ENCODE results near the gene TSHZ3. TPM values are rescaled to one million over a fixed set of nuclear protein-coding genes. Genes with fewer than 3 reads are reported as not detected.

Gene TSHZ3
- total RNA-seq, 4 donors from 2014 or later: 1.6 to 4.0 (median 3.5) TPM

GRCh38 chr19:31350693-31351055 lies 1.4 kb upstream of the TSHZ3 start:
- no peak for DNase-seq (ENCODE audit: low spot score in 2 of 2)
- 0% methylated on average over 17 to 48 of the region's 63 CpGs for WGBS, 2 donors
- no peak for TF ChIP-seq POLR2A (IDR thresholded peaks at IDR 0.05)
- no peak for TF ChIP-seq CTCF (IDR thresholded peaks at IDR 0.05)
- intact Hi-C loops (cut with DNase I; ENCODE audit: low total_unique reads): no loop called here
- peak overlapping the region; percentile 97 for H3K4me3 ChIP-seq (ENCODE audit: low read depth, poor library complexity, severe bottlenecking)

GRCh38 chr19:31350033-31350692 lies 927 bp upstream of the TSHZ3 start:
- TF ChIP-seq POLR2A (IDR thresholded peaks at IDR 0.05) (no peak), CTCF (IDR thresholded peaks at IDR 0.05) (no peak)
- intact Hi-C loops (cut with DNase I; ENCODE audit: low total_unique reads): no loop called here
- peak overlapping the region; percentile 97 for H3K4me3 ChIP-seq (ENCODE audit: low read depth, poor library complexity, severe bottlenecking)
- no peak for DNase-seq (ENCODE audit: low spot score in 2 of 2)
- 1 to 2% methylated on average over 20 of the region's 61 CpGs for WGBS, 2 donors

- intact Hi-C loops (cut with DNase I; ENCODE audit: low total_unique reads): no loop called here
- TF ChIP-seq POLR2A (IDR thresholded peaks at IDR 0.05) (no peak), CTCF (IDR thresholded peaks at IDR 0.05) (no peak)
- 1 to 4% methylated on average over 23 to 61 of the region's 61 CpGs for WGBS, 2 donors
- peak overlapping the region; percentile 97 for H3K4me3 ChIP-seq (ENCODE audit: low read depth, poor library complexity, severe bottlenecking)
- DNase-seq (ENCODE audit: low spot score in 2 of 2): no peak
These were observed 616 bp downstream of the TSHZ3 start for GRCh38 chr19:31348481-31349159.

- no peak for DNase-seq (ENCODE audit: low spot score in 2 of 2)
- no peak for TF ChIP-seq POLR2A (IDR thresholded peaks at IDR 0.05)
- no peak for TF ChIP-seq CTCF (IDR thresholded peaks at IDR 0.05)
- no peak overlapping the region for H3K4me3 ChIP-seq (ENCODE audit: low read depth, poor library complexity, severe bottlenecking)
- WGBS, 2 donors: 43 to 52% methylated on average over 11 of the region's 11 CpGs
- intact Hi-C loops (cut with DNase I; ENCODE audit: low total_unique reads): no loop called here
These were observed 1.3 kb downstream of the TSHZ3 start for GRCh38 chr19:31347828-31348392.

GRCh38 chr19:31347354-31347753 lies 1.9 kb downstream of the TSHZ3 start:
- no peak overlapping the region for H3K4me3 ChIP-seq (ENCODE audit: low read depth, poor library complexity, severe bottlenecking)
- no peak for DNase-seq (ENCODE audit: low spot score in 2 of 2)
- TF ChIP-seq CTCF (IDR thresholded peaks at IDR 0.05): no peak
- TF ChIP-seq POLR2A (IDR thresholded peaks at IDR 0.05): no peak
- intact Hi-C loops (cut with DNase I; ENCODE audit: low total_unique reads): no loop called here
- 80 to 81% methylated on average over 3 of the region's 3 CpGs for WGBS, 2 donors

All from lower leg skin (tissue), 4 donors.